Upper lobe of left lung (tissue), 4 donors: Measurements from ENCODE around the gene DNAH17.

Experiments
- EP300 ChIP-seq, 4 donors: sonication (generic); formaldehyde crosslinking; IDR thresholded peaks; one replicate each; pipeline ENCODE4 v1.5.1; 2017; ENCODE audit warnings: antibody characterized with exemption in 4 of 4, control low read depth in 2 of 4
- POLR2A ChIP-seq, 4 donors: fragments of 450-650 bp; IDR thresholded peaks; one replicate each; pipeline ENCODE4 v1.5.1; 2016 to 2017; ENCODE audit warnings: antibody characterized with exemption in 4 of 4, mild to moderate bottlenecking in 2 of 4
- POLR2AphosphoS5 ChIP-seq, 2 donors: sonication (generic); formaldehyde crosslinking; IDR thresholded peaks; one replicate each; pipeline ENCODE4 v1.5.1; 2017; ENCODE audit warnings: antibody characterized with exemption in 2 of 2
- TF ChIP-seq, protein P1 (sequence below), 6 experiments: fragments of 450-650 bp in 4 of 6; fragments of 200-600 bp in 2 of 6; sonication (generic) in 2 of 6; IDR thresholded peaks; one replicate each; pipeline ENCODE4 v1.5.1; 2016 to 2019; ENCODE audit warnings: antibody characterized with exemption in 6 of 6

DNA sequence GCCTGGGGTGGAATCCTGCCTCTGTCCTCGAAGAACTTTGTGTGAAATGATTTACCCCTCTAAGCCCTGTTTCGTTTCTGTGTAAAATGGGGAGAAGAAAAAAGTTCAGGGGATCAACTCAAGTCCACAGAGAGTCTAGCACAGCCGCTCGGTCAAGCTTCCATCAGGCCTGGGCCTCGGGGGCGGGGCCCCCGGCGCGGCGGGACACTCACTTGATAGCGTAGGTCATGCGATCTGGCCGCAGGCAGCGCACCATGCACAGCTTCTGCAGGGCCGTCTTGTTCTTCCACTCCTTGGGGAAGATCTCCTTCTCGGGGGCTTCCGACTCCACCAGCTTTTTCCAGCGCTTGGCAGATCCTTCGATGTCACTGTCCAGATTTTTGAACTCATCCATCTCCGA lies 132.8 kb downstream of the DNAH17 start:
- no peak for TF ChIP-seq POLR2AphosphoS5 (IDR thresholded peaks at IDR 0.05)
- TF ChIP-seq, protein P1, sequence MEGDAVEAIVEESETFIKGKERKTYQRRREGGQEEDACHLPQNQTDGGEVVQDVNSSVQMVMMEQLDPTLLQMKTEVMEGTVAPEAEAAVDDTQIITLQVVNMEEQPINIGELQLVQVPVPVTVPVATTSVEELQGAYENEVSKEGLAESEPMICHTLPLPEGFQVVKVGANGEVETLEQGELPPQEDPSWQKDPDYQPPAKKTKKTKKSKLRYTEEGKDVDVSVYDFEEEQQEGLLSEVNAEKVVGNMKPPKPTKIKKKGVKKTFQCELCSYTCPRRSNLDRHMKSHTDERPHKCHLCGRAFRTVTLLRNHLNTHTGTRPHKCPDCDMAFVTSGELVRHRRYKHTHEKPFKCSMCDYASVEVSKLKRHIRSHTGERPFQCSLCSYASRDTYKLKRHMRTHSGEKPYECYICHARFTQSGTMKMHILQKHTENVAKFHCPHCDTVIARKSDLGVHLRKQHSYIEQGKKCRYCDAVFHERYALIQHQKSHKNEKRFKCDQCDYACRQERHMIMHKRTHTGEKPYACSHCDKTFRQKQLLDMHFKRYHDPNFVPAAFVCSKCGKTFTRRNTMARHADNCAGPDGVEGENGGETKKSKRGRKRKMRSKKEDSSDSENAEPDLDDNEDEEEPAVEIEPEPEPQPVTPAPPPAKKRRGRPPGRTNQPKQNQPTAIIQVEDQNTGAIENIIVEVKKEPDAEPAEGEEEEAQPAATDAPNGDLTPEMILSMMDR (IDR thresholded peaks at IDR 0.05), result no peak
- TF ChIP-seq POLR2A (IDR thresholded peaks at IDR 0.05), result no peak
- no peak for TF ChIP-seq EP300 (IDR thresholded peaks at IDR 0.05)
